Islet of Langerhans (tissue), 1 donor: ENCODE measurements around the gene KCNB1.

Experiments used
- FAIRE-seq: peaks from one replicate; lab custom pipeline; 2011; peaks lifted over from hg19 to GRCh38; lab: Jason Lieb, UNC

Gene KCNB1

GRCh38 chr20:49497398-49497669, 14.9 kb upstream of the KCNB1 start:
- FAIRE-seq = no peak

GRCh38 chr20:49496553-49497397, 14.3 kb upstream of the KCNB1 start:
- FAIRE-seq = no peak

- no peak for FAIRE-seq
Measured at GRCh38 chr20:49496043-49496442, 13.6 kb upstream of the KCNB1 start.

GRCh38 chr20:49490689-49491088, 8.2 kb upstream of the KCNB1 start:
- FAIRE-seq = no peak

GRCh38 chr20:49489688-49490087, 7.2 kb upstream of the KCNB1 start:
- no peak for FAIRE-seq

- no peak for FAIRE-seq
Measured at GRCh38 chr20:49486064-49486463, 3.6 kb upstream of the KCNB1 start.

GRCh38 chr20:49485563-49485962, 3.1 kb upstream of the KCNB1 start:
- FAIRE-seq = no peak

GRCh38 chr20:49484180-49485140, 2.0 kb upstream of the KCNB1 start:
- FAIRE-seq = no peak

GRCh38 chr20:49483696-49484123, 1.2 kb upstream of the KCNB1 start:
- FAIRE-seq = no peak

GRCh38 chr20:49483018-49483695, 689 bp upstream of the KCNB1 start:
- no peak for FAIRE-seq

GRCh38 chr20:49482173-49482572, 295 bp downstream of the KCNB1 start:
- no peak for FAIRE-seq

- no peak for FAIRE-seq
Measured at GRCh38 chr20:49481116-49481515, 1.4 kb downstream of the KCNB1 start.

- FAIRE-seq = no peak
Measured at GRCh38 chr20:49480236-49480635, 2.2 kb downstream of the KCNB1 start.

- FAIRE-seq = no peak
Measured at GRCh38 chr20:49479785-49480184, 2.7 kb downstream of the KCNB1 start.

GRCh38 chr20:49478754-49479689, 3.4 kb downstream of the KCNB1 start:
- FAIRE-seq = no peak

GRCh38 chr20:49478266-49478665, 4.2 kb downstream of the KCNB1 start:
- no peak for FAIRE-seq

- no peak for FAIRE-seq
Measured at GRCh38 chr20:49477200-49477599, 5.3 kb downstream of the KCNB1 start.

GRCh38 chr20:49476016-49476355, 6.5 kb downstream of the KCNB1 start:
- no peak for FAIRE-seq

- FAIRE-seq = no peak
Measured at GRCh38 chr20:49475292-49476015, 7.0 kb downstream of the KCNB1 start.

- no peak for FAIRE-seq
Measured at GRCh38 chr20:49471397-49471796, 11.1 kb downstream of the KCNB1 start.

GRCh38 chr20:49470922-49471321, 11.5 kb downstream of the KCNB1 start:
- no peak for FAIRE-seq
